HepG2 (cell line): Measurements from ENCODE around the gene ZNF383. TPM values are rescaled to one million over a fixed set of nuclear protein-coding genes. Genes with fewer than 3 reads are reported as not detected.

Experiments
- CHD2 ChIP-seq: IDR thresholded peaks from 2 replicates; pipeline ENCODE4 v1.6.1; 2011; ENCODE audit warnings: low read depth, low read length, improper control_type of control experiment
- HOXA5 ChIP-seq: sonication (generic); formaldehyde crosslinking; IDR thresholded peaks from 2 replicates; pipeline ENCODE4 v1.4.0; 2020; ENCODE audit warnings: missing genetic modification reagents
- HOXA7 ChIP-seq: sonication (generic); formaldehyde crosslinking; IDR thresholded peaks from 2 replicates; pipeline ENCODE4 v1.8.1; 2022; ENCODE audit warnings: mild to moderate bottlenecking, missing genetic modification reagents, moderate library complexity
- IKZF4 ChIP-seq: sonication (generic); formaldehyde crosslinking; IDR thresholded peaks from 2 replicates; pipeline ENCODE4 v1.5.1; 2020; ENCODE audit warnings: borderline replicate concordance, mild to moderate bottlenecking, low read depth, missing genetic modification reagents; ENCODE audit errors: not compliant biosample characterization
- NAIF1 ChIP-seq: sonication (generic); formaldehyde crosslinking; IDR thresholded peaks from 2 replicates; pipeline ENCODE4 v1.5.0; 2020; ENCODE audit warnings: mild to moderate bottlenecking, missing genetic modification reagents, borderline replicate concordance
- NFIC ChIP-seq: IDR thresholded peaks from 2 replicates; pipeline ENCODE4 v1.6.1; 2012; ENCODE audit warnings: mild to moderate bottlenecking, low read length, inconsistent platforms
- RELA ChIP-seq: sonication (generic); formaldehyde crosslinking; IDR thresholded peaks from 2 replicates; pipeline ENCODE4 v1.4.0; 2020; ENCODE audit warnings: missing genetic modification reagents
- RFX1 ChIP-seq: fragments of 450-650 bp; IDR thresholded peaks from 2 replicates; pipeline ENCODE4 v1.6.1; 2017
- SMAD3 ChIP-seq: sonication (generic); formaldehyde crosslinking; IDR thresholded peaks from 2 replicates; pipeline ENCODE4 v1.4.0; 2020; ENCODE audit warnings: missing genetic modification reagents
- SNAI1 ChIP-seq: sonication (generic); formaldehyde crosslinking; IDR thresholded peaks from 2 replicates; pipeline ENCODE4 v1.5.0; 2020; ENCODE audit warnings: mild to moderate bottlenecking, missing genetic modification reagents, borderline replicate concordance
- SP5 ChIP-seq: IDR thresholded peaks from 2 replicates; pipeline ENCODE4 v1.6.1; 2016; ENCODE audit warnings: low read depth, borderline replicate concordance
- SPEN ChIP-seq: sonication (generic); formaldehyde crosslinking; IDR thresholded peaks from 2 replicates; pipeline ENCODE4 v1.5.1; 2020; ENCODE audit warnings: low read depth, mild to moderate bottlenecking, missing genetic modification reagents
- SYNCRIP ChIP-seq: fragments of 200-400 bp; formaldehyde crosslinking; IDR thresholded peaks from 2 replicates; pipeline ENCODE4 v1.6.1; 2018; ENCODE audit warnings: mild to moderate bottlenecking, low read depth, low read length; ENCODE audit not compliant: insufficient read depth
- TOPORS ChIP-seq: sonication (generic); formaldehyde crosslinking; IDR thresholded peaks from 2 replicates; pipeline ENCODE4 v1.8.0; 2023; ENCODE audit warnings: mild to moderate bottlenecking, missing genetic modification reagents
- ZBTB21 ChIP-seq: sonication (generic); formaldehyde crosslinking; IDR thresholded peaks from 2 replicates; pipeline ENCODE4 v1.4.0; 2020; ENCODE audit warnings: missing genetic modification reagents
- ZFP36L1 ChIP-seq: sonication (generic); formaldehyde crosslinking; IDR thresholded peaks from 2 replicates; pipeline ENCODE4 v1.8.0; 2022; ENCODE audit warnings: mild to moderate bottlenecking, missing genetic modification reagents, moderate library complexity
- ZNF644 ChIP-seq: IDR thresholded peaks from 2 replicates; pipeline ENCODE4 v1.6.1; 2016; ENCODE audit warnings: low read depth
- ZNF713 ChIP-seq: sonication (generic); formaldehyde crosslinking; IDR thresholded peaks from 2 replicates; pipeline ENCODE4 v1.4.0; 2020; ENCODE audit warnings: mild to moderate bottlenecking, missing genetic modification reagents
- ZNF879 ChIP-seq: sonication (generic); formaldehyde crosslinking; IDR thresholded peaks from 2 replicates; pipeline ENCODE4 v1.8.1; 2023; ENCODE audit warnings: missing genetic modification reagents
- polyA plus RNA-seq, 8 experiments: library from polyadenylated mRNA; depleted of rRNA in 3 of 8; stranded (reverse) in 7 of 8; unstranded in 1 of 8; fragments of >200 nt; fragmentation: Illumina TruSeq in 4 of 8; extraction: Trizol in 4 of 8; gene quantifications; 2 replicates each; pipeline versions ENCODE4 v1.2.1 to v1.2.3, GENCODE V29; 2011 to 2016; ENCODE audit warnings: low read depth in 4 of 8, missing spikeins in 1 of 8, mixed read lengths in 1 of 8; ENCODE audit not compliant: insufficient read depth in 1 of 8
- total RNA-seq, 5 experiments: library from RNA; depleted of rRNA; stranded (reverse); fragments of >200 nt; fragmentation: Illumina TruSeq; extraction: Trizol; gene quantifications; 2 replicates each; pipeline ENCODE4 v1.2.3, GENCODE V29; 2016; ENCODE audit warnings: low read depth in 1 of 5
- TF ChIP-seq, protein P1 (sequence below): sonication (generic); formaldehyde crosslinking; IDR thresholded peaks from 2 replicates; pipeline ENCODE4 v1.5.1; 2020; ENCODE audit warnings: mild to moderate bottlenecking, missing genetic modification reagents, moderate library complexity
- TF ChIP-seq, protein P2 (sequence below): sonication (generic); formaldehyde crosslinking; IDR thresholded peaks from 2 replicates; pipeline ENCODE4 v1.4.0; 2020; ENCODE audit warnings: missing genetic modification reagents
- TF ChIP-seq, protein P3 (sequence below): IDR thresholded peaks from 2 replicates; pipeline ENCODE4 v1.6.1; 2018; ENCODE audit warnings: missing genetic modification reagents, mild to moderate bottlenecking, missing compliant biosample characterization
- TF ChIP-seq, protein P4 (sequence below): sonication (generic); formaldehyde crosslinking; IDR thresholded peaks from 2 replicates; pipeline ENCODE4 v1.4.0; 2020; ENCODE audit warnings: mild to moderate bottlenecking, low read depth, missing genetic modification reagents
- TF ChIP-seq, protein P5 (sequence below): sonication (generic); formaldehyde crosslinking; IDR thresholded peaks from 2 replicates; pipeline ENCODE4 v1.8.0; 2022; ENCODE audit warnings: missing genetic modification reagents, low read depth, mild to moderate bottlenecking, borderline replicate concordance
- TF ChIP-seq, protein P6 (sequence below): sonication (generic); formaldehyde crosslinking; IDR thresholded peaks from 2 replicates; pipeline ENCODE4 v1.5.0; 2020; ENCODE audit warnings: missing genetic modification reagents, mild to moderate bottlenecking, borderline replicate concordance

The ZNF383 gene
- total and polyA plus RNA-seq, 2 of the 13 experiments (the other 11 are each of a cell fraction or from before 2014, with no cell fraction given) = 2.6 to 4.1 TPM

DNA sequence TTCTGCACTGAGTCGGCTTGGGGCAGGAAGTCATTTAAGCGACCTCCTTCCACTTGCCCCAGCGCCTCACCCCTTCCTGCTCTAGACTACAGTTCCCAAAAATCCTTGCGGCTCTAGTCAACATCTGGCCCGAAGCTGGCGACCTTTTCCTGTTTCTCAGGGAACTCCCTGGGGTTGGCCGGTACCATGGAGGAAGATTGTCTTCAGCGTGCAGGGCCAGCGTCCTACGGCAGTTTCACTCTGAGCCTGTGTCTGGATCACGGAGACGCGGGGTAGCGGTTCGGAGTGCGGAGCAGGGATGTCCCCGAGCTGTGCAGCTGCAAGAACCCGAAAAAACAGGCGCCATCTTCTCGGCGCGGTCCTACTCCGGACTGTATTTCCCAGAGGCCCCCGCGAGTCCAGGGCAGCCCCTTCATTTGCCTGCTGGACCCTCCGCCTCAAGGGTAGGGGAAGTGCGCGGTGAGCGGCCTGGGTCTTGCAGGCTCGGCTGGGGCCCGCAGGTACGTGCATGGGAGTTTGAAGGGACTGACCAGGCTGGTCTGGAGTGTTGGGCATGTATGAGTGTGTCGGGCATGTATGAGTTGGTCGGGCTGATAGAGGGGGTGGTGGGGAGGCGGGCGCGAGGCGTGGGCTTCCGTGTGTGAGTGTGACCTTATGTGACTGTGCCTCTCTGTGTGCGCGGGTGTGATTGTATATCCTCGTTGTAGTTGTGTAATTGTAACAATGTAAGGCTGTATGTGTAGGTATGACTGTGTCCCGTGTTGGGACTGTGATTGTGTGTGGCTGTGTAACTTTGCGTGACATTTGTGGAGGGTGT, at the start of gene ZNF383 (continued):
- TF ChIP-seq, protein P1, sequence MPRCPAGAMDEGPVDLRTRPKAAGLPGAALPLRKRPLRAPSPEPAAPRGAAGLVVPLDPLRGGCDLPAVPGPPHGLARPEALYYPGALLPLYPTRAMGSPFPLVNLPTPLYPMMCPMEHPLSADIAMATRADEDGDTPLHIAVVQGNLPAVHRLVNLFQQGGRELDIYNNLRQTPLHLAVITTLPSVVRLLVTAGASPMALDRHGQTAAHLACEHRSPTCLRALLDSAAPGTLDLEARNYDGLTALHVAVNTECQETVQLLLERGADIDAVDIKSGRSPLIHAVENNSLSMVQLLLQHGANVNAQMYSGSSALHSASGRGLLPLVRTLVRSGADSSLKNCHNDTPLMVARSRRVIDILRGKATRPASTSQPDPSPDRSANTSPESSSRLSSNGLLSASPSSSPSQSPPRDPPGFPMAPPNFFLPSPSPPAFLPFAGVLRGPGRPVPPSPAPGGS (CRISPR knock-in tag) = peak; percentile 77
- no peak; the same call in 1 of the 2 replicates for TF ChIP-seq TOPORS
- 0 out of 2 replicates have a peak, but pooled peaks have one; percentile 29 for TF ChIP-seq SNAI1 (CRISPR knock-in tag)
- no peak for TF ChIP-seq SYNCRIP
- TF ChIP-seq CHD2 = peak; percentile 29; the same call in 1 of the 2 replicates
- TF ChIP-seq ZFP36L1 = peak; percentile 69; the same call in 1 of the 2 replicates
- TF ChIP-seq, protein P2, sequence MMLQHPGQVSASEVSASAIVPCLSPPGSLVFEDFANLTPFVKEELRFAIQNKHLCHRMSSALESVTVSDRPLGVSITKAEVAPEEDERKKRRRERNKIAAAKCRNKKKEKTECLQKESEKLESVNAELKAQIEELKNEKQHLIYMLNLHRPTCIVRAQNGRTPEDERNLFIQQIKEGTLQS = no peak
- TF ChIP-seq ZNF713 = no peak
- no peak for TF ChIP-seq ZBTB21 (CRISPR knock-in tag)
- TF ChIP-seq ZNF879 (CRISPR knock-in tag) = peak; percentile 53; the same call in 1 of the 2 replicates
- no peak for TF ChIP-seq HOXA7 (CRISPR knock-in tag)
- peak; percentile 30 for TF ChIP-seq IKZF4 (CRISPR knock-in tag)
- TF ChIP-seq NFIC = no peak
- TF ChIP-seq SP5 (CRISPR knock-in tag) = no peak
- TF ChIP-seq, protein P3, sequence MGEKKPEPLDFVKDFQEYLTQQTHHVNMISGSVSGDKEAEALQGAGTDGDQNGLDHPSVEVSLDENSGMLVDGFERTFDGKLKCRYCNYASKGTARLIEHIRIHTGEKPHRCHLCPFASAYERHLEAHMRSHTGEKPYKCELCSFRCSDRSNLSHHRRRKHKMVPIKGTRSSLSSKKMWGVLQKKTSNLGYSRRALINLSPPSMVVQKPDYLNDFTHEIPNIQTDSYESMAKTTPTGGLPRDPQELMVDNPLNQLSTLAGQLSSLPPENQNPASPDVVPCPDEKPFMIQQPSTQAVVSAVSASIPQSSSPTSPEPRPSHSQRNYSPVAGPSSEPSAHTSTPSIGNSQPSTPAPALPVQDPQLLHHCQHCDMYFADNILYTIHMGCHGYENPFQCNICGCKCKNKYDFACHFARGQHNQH (CRISPR knock-in tag) = peak; percentile 70; the same call in 1 of the 2 replicates
- TF ChIP-seq, protein P4, sequence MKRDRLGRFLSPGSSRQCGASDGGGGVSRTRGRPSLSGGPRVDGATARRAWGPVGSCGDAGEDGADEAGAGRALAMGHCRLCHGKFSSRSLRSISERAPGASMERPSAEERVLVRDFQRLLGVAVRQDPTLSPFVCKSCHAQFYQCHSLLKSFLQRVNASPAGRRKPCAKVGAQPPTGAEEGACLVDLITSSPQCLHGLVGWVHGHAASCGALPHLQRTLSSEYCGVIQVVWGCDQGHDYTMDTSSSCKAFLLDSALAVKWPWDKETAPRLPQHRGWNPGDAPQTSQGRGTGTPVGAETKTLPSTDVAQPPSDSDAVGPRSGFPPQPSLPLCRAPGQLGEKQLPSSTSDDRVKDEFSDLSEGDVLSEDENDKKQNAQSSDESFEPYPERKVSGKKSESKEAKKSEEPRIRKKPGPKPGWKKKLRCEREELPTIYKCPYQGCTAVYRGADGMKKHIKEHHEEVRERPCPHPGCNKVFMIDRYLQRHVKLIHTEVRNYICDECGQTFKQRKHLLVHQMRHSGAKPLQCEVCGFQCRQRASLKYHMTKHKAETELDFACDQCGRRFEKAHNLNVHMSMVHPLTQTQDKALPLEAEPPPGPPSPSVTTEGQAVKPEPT (CRISPR knock-in tag) = no peak
- no peak for TF ChIP-seq ZNF644 (CRISPR knock-in tag)
- TF ChIP-seq, protein P5, sequence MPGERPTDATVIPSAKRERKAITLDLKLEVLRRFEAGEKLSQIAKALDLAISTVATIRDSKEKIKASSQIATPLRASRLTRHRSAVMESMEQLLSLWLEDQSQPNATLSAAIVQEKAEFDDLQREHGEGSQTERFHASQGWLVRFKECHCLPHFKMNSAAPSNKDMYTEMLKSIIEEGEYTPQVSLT (CRISPR knock-in tag) = no peak
- TF ChIP-seq SMAD3 (CRISPR knock-in tag) = no peak
- TF ChIP-seq NAIF1 (CRISPR knock-in tag) = no peak
- TF ChIP-seq RFX1 = no peak
- TF ChIP-seq RELA (CRISPR knock-in tag) = no peak
- TF ChIP-seq SPEN = peak; percentile 87
- TF ChIP-seq, protein P6, sequence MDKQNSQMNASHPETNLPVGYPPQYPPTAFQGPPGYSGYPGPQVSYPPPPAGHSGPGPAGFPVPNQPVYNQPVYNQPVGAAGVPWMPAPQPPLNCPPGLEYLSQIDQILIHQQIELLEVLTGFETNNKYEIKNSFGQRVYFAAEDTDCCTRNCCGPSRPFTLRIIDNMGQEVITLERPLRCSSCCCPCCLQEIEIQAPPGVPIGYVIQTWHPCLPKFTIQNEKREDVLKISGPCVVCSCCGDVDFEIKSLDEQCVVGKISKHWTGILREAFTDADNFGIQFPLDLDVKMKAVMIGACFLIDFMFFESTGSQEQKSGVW = no peak
- no peak; the same call in 1 of the 2 replicates for TF ChIP-seq HOXA5 (CRISPR knock-in tag)
